HG02610 (cell line): ENCODE results near the gene ISLR.

Source experiments
- ATAC-seq: cut with Tn5 transposase; IDR thresholded peaks from one replicate; pipeline ENCODE4 v1.9.1; 2021; ENCODE audit warnings: mild to moderate bottlenecking, moderate library complexity; ENCODE audit not compliant: unreplicated experiment

Gene ISLR

GRCh38 chr15:74173380-74174218, at the start of gene ISLR:
TSS of gene ISLR (plus strand) at chr15:74173710. CDS start at chr15:74174859, 1,149 bp downstream.
- ATAC-seq, result no peak

- ATAC-seq, result no peak
These were observed 49.3 kb upstream of the ISLR start for GRCh38 chr15:74124196-74124595.

- ATAC-seq, result no peak
These were observed 48.8 kb upstream of the ISLR start for GRCh38 chr15:74124759-74125158.

GRCh38 chr15:74127255-74127953, 46.1 kb upstream of the ISLR start:
- ATAC-seq, result peak; percentile 49

- no peak for ATAC-seq
These were observed 45.3 kb upstream of the ISLR start for GRCh38 chr15:74127954-74128784.

GRCh38 chr15:74128785-74129585, 44.5 kb upstream of the ISLR start:
- no peak for ATAC-seq

GRCh38 chr15:74129586-74130154, 43.8 kb upstream of the ISLR start:
- ATAC-seq, result no peak

- no peak for ATAC-seq
These were observed 43.2 kb upstream of the ISLR start, which contains the start of gene ISLR2 for GRCh38 chr15:74130155-74130848. TSS of gene ISLR2 (plus strand) at chr15:74130586. CDS start at chr15:74132755, 2,169 bp downstream.

- ATAC-seq, result no peak
These were observed 42.5 kb upstream of the ISLR start for GRCh38 chr15:74130849-74131627.

GRCh38 chr15:74131628-74132413, 41.7 kb upstream of the ISLR start:
- ATAC-seq, result no peak

- no peak for ATAC-seq
These were observed 40.5 kb upstream of the ISLR start for GRCh38 chr15:74132681-74133651.

- ATAC-seq, result no peak
These were observed 39.7 kb upstream of the ISLR start for GRCh38 chr15:74133694-74134386.

GRCh38 chr15:74134387-74135027, 39.0 kb upstream of the ISLR start:
- ATAC-seq, result no peak

GRCh38 chr15:74135041-74135565, 38.4 kb upstream of the ISLR start:
- ATAC-seq, result no peak

- ATAC-seq, result no peak
These were observed 37.0 kb upstream of the ISLR start for GRCh38 chr15:74136540-74136813.
